HT1080 (cell line): Measurements from ENCODE around the gene OR56A1. TPM values are rescaled to one million over a fixed set of nuclear protein-coding genes. Genes with fewer than 3 reads are reported as not detected.

ENCODE experiments used
- DNase-seq: peaks from one replicate; pipeline ENCODE4 v3.0.0-alpha.2; 2015; ENCODE audit warnings: low read depth
- small RNA-seq: library from RNA; depleted of rRNA; stranded (forward); fragments of <200 nt; gene quantifications from one replicate; pipeline ENCODE3, GENCODE V24; 2014
- total RNA-seq: library from RNA; depleted of rRNA; stranded (reverse); fragments of >200 nt; shearing (Covaris generic); gene quantifications from 2 replicates; pipeline ENCODE4 v1.2.3, GENCODE V29; 2014; rRNA removed

Gene OR56A1
- total RNA-seq, 1 experiment from 2014 or later = not detected

DNA sequence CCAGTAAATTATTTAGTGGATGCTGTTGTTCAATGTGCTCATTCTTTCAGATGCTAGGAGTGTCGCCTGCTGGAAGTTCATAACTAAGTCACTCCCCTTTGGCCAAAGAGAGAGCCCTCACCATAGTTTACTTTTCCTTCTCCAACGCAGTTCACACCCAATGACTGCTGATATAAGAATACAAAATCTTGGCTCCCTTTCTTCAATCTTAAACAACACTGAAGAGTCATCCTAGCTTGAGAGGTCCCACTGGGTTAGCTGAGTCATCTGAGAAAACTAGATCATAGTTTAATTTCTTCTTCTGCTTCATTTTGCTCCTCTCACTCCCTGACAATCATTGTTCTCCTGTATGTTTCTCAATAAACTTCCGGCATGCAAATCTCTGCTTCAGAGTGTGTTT, 38.4 kb downstream of the OR56A1 start:
- DNase-seq = no peak

DNA sequence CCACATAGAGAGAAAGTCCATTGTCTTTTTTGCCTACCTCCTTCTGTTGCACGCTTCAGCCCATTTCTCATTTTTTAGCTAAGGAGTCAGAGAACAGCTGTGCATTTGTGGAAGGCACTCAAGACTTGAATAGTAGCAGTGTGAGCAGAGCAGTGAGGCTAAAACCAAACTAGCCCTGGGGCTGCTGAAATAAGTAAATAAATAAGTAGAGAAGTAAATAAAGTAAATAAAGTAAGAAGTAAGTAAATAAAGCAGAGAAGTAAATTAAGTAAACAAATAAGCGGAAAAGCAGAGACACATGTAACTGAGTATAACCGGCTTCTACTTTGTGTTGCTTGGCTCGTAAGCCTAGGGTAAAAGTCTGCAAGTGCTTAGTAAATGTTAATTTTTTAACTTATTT, 41.4 kb downstream of the OR56A1 start:
- no peak for DNase-seq

DNA sequence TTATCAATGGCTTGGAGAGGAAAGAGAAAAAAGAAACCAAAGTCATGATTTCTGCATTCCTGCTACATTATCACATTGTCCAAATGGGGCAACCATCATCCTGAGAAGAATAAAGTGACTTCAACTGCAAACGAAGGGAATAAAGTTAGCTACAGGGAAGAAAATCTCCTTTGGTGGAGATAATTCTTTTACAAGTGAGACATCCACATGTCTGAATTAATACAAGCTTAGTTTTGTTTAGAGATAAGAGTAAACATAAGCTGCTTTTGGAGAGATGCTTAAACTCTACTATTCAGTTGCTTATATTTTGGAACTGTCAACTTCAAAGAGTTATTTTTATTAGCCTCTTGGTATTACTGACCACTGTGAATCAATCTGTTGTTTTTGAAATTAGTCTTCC, 43.7 kb downstream of the OR56A1 start, which contains the start of gene OR52L1:
Gene OR52L1 (minus strand): TSS at position 101 of the 400 bp plus-strand sequence. CDS start 55 bp downstream, at position 46.
- DNase-seq = no peak

DNA sequence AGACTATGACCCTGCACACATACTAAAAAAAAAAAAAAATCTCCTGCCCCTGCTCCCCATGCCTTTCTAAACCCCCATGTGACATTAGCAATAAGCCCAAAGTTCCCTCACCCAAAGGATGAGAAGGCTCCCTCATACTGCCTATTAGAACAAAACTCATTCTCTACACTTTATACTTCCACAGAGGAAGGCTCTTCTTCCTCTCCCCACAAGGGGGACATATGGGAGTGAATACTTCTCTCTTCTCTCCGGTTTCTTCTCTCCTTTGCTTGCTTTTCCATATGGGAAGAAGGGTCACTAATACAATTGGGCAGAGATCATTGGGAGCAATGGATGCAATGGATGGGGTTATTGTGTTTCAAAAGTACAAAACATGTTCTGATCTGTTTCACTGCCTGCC, 47.1 kb downstream of the OR56A1 start:
- DNase-seq = no peak

DNA sequence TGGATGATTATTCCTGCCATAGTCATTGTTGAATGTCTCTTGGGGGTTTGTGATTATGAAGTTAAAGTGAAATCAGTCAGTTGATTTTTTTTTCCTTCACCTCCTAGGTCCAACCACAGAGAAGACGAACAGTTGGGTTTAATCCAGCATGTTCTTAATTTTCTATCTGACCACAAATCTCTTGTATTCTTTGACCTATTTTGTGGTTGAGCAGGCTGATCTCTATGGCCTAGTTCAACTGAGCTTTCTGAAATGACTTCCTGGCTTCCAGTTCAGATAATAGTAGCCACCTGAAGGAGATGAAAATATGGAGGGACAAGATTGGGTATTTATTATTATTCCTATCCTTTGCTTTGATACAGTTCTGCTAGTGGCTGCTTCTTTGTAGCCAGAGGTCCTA, 57.0 kb downstream of the OR56A1 start:
- DNase-seq = no peak

Small RNA genes lying within 50 kb of the gene (small RNA-seq; reads per million reads assigned to genes)
- gene RNA5SP329 = not detected

Other genes with a start within 250 kb of the OR56A1 start
- not detected in 2 replicates for gene OR52N5, start 247.4 kb downstream of the OR56A1 start, total RNA-seq
- gene OR52N1, start 239.5 kb downstream of the OR56A1 start, total RNA-seq = not detected in 2 replicates
- not detected in 2 replicates for gene OR52N2, start 221.8 kb downstream of the OR56A1 start, total RNA-seq
- gene OR52E6, start 188.9 kb downstream of the OR56A1 start, total RNA-seq = not detected in 2 replicates
- gene OR52E8, start 173.1 kb downstream of the OR56A1 start, total RNA-seq = not detected in 2 replicates
- not detected in 2 replicates for gene OR52E4, start 150.1 kb downstream of the OR56A1 start, total RNA-seq
- not detected in 2 replicates for gene OR52E5, start 137.6 kb downstream of the OR56A1 start, total RNA-seq
- gene OR56A3, start 88.5 kb downstream of the OR56A1 start, total RNA-seq = not detected in 2 replicates
- gene OR56A5, start 62.3 kb downstream of the OR56A1 start, total RNA-seq = not detected in 2 replicates
- not detected in 2 replicates for gene OR52L1, start 43.8 kb downstream of the OR56A1 start, total RNA-seq
- gene OR56A4, start 23.8 kb downstream of the OR56A1 start, total RNA-seq = not detected in 2 replicates
- not detected in 2 replicates for gene OR56B4, start 76.9 kb upstream of the OR56A1 start, total RNA-seq
- gene OR52B2, start 139.6 kb upstream of the OR56A1 start, total RNA-seq = not detected in 2 replicates
- gene OR52W1, start 168.5 kb upstream of the OR56A1 start, total RNA-seq = not detected in 2 replicates
- not detected in 2 replicates for gene C11orf42, start 174.8 kb upstream of the OR56A1 start, total RNA-seq
- gene FHIP1B, start 203.9 kb upstream of the OR56A1 start, total RNA-seq = 11.5 TPM in 2 replicates
- not detected in 2 replicates for gene CNGA4, start 208.3 kb upstream of the OR56A1 start, total RNA-seq
- not detected in 2 replicates for gene CCKBR, start 229.1 kb upstream of the OR56A1 start, total RNA-seq